GM19468 (cell line): ENCODE measurements around the gene MSMO1.

ENCODE experiments used
- ATAC-seq: cut with Tn5 transposase; IDR thresholded peaks from one replicate; pipeline ENCODE4 v1.9.1; 2021; ENCODE audit warnings: mild to moderate bottlenecking, moderate library complexity, moderate number of reproducible peaks; ENCODE audit not compliant: unreplicated experiment; ENCODE audit errors: extremely low read depth

MSMO1 gene

GRCh38 chr4:165351359-165352130, 24.1 kb downstream of the MSMO1 start:
- ATAC-seq: no peak

- ATAC-seq: no peak
These were observed 28.4 kb downstream of the MSMO1 start for GRCh38 chr4:165355900-165356300.

GRCh38 chr4:165359506-165359905, 32.0 kb downstream of the MSMO1 start:
- no peak for ATAC-seq

GRCh38 chr4:165360041-165360695, 32.7 kb downstream of the MSMO1 start:
- no peak for ATAC-seq

- ATAC-seq: no peak
These were observed 33.7 kb downstream of the MSMO1 start for GRCh38 chr4:165360985-165361670.

- no peak for ATAC-seq
These were observed 34.3 kb downstream of the MSMO1 start for GRCh38 chr4:165361810-165362209.

GRCh38 chr4:165364452-165365080, 37.1 kb downstream of the MSMO1 start:
- no peak for ATAC-seq

GRCh38 chr4:165367040-165367439, 39.6 kb downstream of the MSMO1 start:
- ATAC-seq: no peak

- no peak for ATAC-seq
These were observed 40.6 kb downstream of the MSMO1 start for GRCh38 chr4:165368114-165368513.

GRCh38 chr4:165368567-165368966, 41.1 kb downstream of the MSMO1 start:
- ATAC-seq: no peak

- ATAC-seq: no peak
These were observed 42.1 kb downstream of the MSMO1 start for GRCh38 chr4:165369522-165369921.

GRCh38 chr4:165370530-165370929, 43.1 kb downstream of the MSMO1 start:
- no peak for ATAC-seq

- ATAC-seq: no peak
These were observed 48.0 kb downstream of the MSMO1 start for GRCh38 chr4:165375465-165375864.

GRCh38 chr4:165378398-165378744, 50.9 kb downstream of the MSMO1 start:
- no peak for ATAC-seq

GRCh38 chr4:165378745-165379677, 51.5 kb downstream of the MSMO1 start, which contains the start of gene CPE:
Gene CPE (plus strand): TSS chr4:165379008. CDS start chr4:165379222, 214 bp downstream.
- ATAC-seq: peak; percentile 83

- ATAC-seq: no peak
These were observed 52.2 kb downstream of the MSMO1 start for GRCh38 chr4:165379678-165380064.

GRCh38 chr4:165380805-165381204, 53.3 kb downstream of the MSMO1 start:
- ATAC-seq: no peak

- ATAC-seq: no peak
These were observed 54.4 kb downstream of the MSMO1 start for GRCh38 chr4:165381821-165382373.

- ATAC-seq: no peak
These were observed 55.2 kb downstream of the MSMO1 start for GRCh38 chr4:165382640-165383039.
